GM19043 (cell line): ENCODE measurements around the gene SLC9A5.

Experiments
- ATAC-seq: cut with Tn5 transposase; IDR thresholded peaks from one replicate; pipeline ENCODE4 v1.9.1; 2021; ENCODE audit warnings: low read depth; ENCODE audit not compliant: unreplicated experiment

Gene SLC9A5

GRCh38 chr16:67255553-67256221 is 6.9 kb downstream of the SLC9A5 start:
- no peak for ATAC-seq

- no peak for ATAC-seq
These were observed 8.0 kb downstream of the SLC9A5 start for GRCh38 chr16:67256701-67257230.

GRCh38 chr16:67257486-67258160 is 8.8 kb downstream of the SLC9A5 start:
- no peak for ATAC-seq

GRCh38 chr16:67258161-67258835 is 9.5 kb downstream of the SLC9A5 start:
- ATAC-seq: no peak

- ATAC-seq: no peak
These were observed 10.9 kb downstream of the SLC9A5 start for GRCh38 chr16:67259705-67260104.

- no peak for ATAC-seq
These were observed 11.8 kb downstream of the SLC9A5 start for GRCh38 chr16:67260426-67261063.

- ATAC-seq: no peak
These were observed 14.4 kb downstream of the SLC9A5 start for GRCh38 chr16:67263201-67263600.

- ATAC-seq: no peak
These were observed 15.5 kb downstream of the SLC9A5 start for GRCh38 chr16:67264277-67264676.

GRCh38 chr16:67264866-67265265 is 16.1 kb downstream of the SLC9A5 start:
- no peak for ATAC-seq

GRCh38 chr16:67265834-67266233 is 17.1 kb downstream of the SLC9A5 start:
- no peak for ATAC-seq

GRCh38 chr16:67268136-67268579 is 19.4 kb downstream of the SLC9A5 start:
- no peak for ATAC-seq

GRCh38 chr16:67269766-67270165 is 21.0 kb downstream of the SLC9A5 start:
- ATAC-seq: no peak

GRCh38 chr16:67270931-67271338 is 22.2 kb downstream of the SLC9A5 start:
- no peak for ATAC-seq

GRCh38 chr16:67271446-67271845 is 22.7 kb downstream of the SLC9A5 start:
- ATAC-seq: no peak

GRCh38 chr16:67275321-67275720 is 26.5 kb downstream of the SLC9A5 start:
- ATAC-seq: no peak

- no peak for ATAC-seq
These were observed 28.7 kb downstream of the SLC9A5 start for GRCh38 chr16:67277294-67277998.

GRCh38 chr16:67277999-67278772 is 29.4 kb downstream of the SLC9A5 start:
- ATAC-seq: peak; percentile 18

- ATAC-seq: peak; percentile 30
These were observed 30.1 kb downstream of the SLC9A5 start for GRCh38 chr16:67278773-67279295.
